ENCODE data around the gene LSM4. TPM values are rescaled to one million over a fixed set of nuclear protein-coding genes. Genes with fewer than 3 reads are reported as not detected.
"Not testable (repeated sequence)": the region's sequence is repeated elsewhere in the genome, so short reads cannot be mapped to it uniquely, and the experiment has no call there.

Gene LSM4
- total RNA-seq, 2 donors from 2014 or later, result 74.8 to 90.2 TPM

- no peaks in the 10 kb centered on the region for H3K9me3 ChIP-seq
- no peak for ATAC-seq (ENCODE audit: insufficient number of reproducible peaks, low FRiP score, low read depth)
Measured at GRCh38 chr19:18353378-18354005, 30.6 kb upstream of the LSM4 start.

DNA sequence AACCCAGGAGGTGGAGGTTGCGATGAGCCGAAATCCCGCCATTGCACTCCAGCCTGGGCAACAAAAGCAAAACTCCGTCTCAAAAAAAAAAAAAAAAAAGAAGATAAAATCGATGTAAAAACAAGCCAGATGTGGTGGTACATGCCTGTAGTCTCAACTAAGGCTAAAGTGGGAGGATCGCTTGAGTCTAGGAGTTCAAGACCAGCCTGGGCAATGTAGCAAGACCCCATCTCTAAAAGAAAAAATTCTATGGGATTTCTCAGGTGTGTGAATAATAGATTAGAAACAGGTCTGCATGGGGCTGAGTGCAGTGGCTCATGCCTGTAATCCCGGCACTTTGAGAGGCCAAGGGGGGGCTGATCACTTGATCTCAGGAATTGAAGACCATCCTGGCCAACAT lies 28.7 kb upstream of the LSM4 start:
- DNase-seq (ENCODE audit: low spot score) (no peak), ATAC-seq (ENCODE audit: insufficient number of reproducible peaks, low FRiP score, low read depth) (no peak)
- Histone ChIP-seq H3K4me3 (no peak overlapping the region), H3K9me3 (no peaks in the 10 kb centered on the region), H3K36me3 (no peaks in the 10 kb centered on the region), H3K4me1 (ENCODE audit: control insufficient read depth in 1 of 2, low read depth in 2 of 2) (peaks cover 0 to 8% of the 10 kb centered on the region in 2 donors), H3K27ac (no peak overlapping the region), H3K27me3 (replicated peaks; ENCODE audit: insufficient read depth) (no peaks in the 10 kb centered on the region)
- TF ChIP-seq, protein P1, sequence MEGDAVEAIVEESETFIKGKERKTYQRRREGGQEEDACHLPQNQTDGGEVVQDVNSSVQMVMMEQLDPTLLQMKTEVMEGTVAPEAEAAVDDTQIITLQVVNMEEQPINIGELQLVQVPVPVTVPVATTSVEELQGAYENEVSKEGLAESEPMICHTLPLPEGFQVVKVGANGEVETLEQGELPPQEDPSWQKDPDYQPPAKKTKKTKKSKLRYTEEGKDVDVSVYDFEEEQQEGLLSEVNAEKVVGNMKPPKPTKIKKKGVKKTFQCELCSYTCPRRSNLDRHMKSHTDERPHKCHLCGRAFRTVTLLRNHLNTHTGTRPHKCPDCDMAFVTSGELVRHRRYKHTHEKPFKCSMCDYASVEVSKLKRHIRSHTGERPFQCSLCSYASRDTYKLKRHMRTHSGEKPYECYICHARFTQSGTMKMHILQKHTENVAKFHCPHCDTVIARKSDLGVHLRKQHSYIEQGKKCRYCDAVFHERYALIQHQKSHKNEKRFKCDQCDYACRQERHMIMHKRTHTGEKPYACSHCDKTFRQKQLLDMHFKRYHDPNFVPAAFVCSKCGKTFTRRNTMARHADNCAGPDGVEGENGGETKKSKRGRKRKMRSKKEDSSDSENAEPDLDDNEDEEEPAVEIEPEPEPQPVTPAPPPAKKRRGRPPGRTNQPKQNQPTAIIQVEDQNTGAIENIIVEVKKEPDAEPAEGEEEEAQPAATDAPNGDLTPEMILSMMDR (IDR thresholded peaks at IDR 0.05), result no peak

More at GRCh38 chr19:18353378-18354005, 30.6 kb upstream of the LSM4 start:
- H3K27me3 ChIP-seq (replicated peaks; ENCODE audit: insufficient read depth), result no peaks in the 10 kb centered on the region
- H3K36me3 ChIP-seq, result peaks cover 15% of the 10 kb centered on the region
- no peak overlapping the region for H3K4me3 ChIP-seq
- no peak overlapping the region for H3K27ac ChIP-seq
- DNase-seq (ENCODE audit: low spot score), result no peak
- TF ChIP-seq, protein P1 (IDR thresholded peaks at IDR 0.05), result no peak
- peaks cover 0 to 14% of the 10 kb centered on the region in 2 donors for H3K4me1 ChIP-seq (ENCODE audit: control insufficient read depth in 1 of 2, low read depth in 2 of 2)

DNA sequence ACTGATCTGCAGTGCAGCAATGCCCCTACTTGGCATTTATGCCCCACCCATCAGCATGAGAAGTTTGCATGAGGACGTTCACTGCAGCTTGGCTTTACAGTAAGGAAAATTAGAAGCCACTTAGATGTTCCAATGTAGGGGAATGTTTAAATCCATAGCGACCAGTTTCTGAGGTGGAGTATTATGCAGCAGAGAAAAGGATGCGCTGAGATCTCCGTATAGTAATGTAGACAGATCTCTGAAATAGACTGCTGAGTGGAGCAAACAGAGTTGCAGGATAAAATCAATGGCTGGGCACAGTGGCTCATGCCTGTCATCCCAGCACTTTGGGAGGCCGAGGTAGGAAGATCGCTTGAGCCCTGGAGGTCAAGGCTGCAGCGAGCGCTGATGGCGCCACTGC lies 27.6 kb upstream of the LSM4 start:
- Histone ChIP-seq H3K4me1 (ENCODE audit: control insufficient read depth in 1 of 2, low read depth in 2 of 2) (no peaks in the 10 kb centered on the region), H3K27me3 (replicated peaks; ENCODE audit: insufficient read depth) (no peaks in the 10 kb centered on the region), H3K4me3 (no peak overlapping the region), H3K9me3 (no peaks in the 10 kb centered on the region), H3K36me3 (no peaks in the 10 kb centered on the region), H3K27ac (no peak overlapping the region)
- DNase-seq (ENCODE audit: low spot score) (no peak), ATAC-seq (ENCODE audit: insufficient number of reproducible peaks, low FRiP score, low read depth) (no peak)
- TF ChIP-seq, protein P1 (IDR thresholded peaks at IDR 0.05), result no peak

- no peaks in the 10 kb centered on the region for H3K36me3 ChIP-seq
- H3K9me3 ChIP-seq, result no peaks in the 10 kb centered on the region
- no peak for DNase-seq (ENCODE audit: low spot score)
- no peaks in the 10 kb centered on the region for H3K27me3 ChIP-seq (replicated peaks; ENCODE audit: insufficient read depth)
- TF ChIP-seq, protein P1 (IDR thresholded peaks at IDR 0.05), result peak; percentile 71
- no peaks in the 10 kb centered on the region for H3K4me1 ChIP-seq (ENCODE audit: control insufficient read depth in 1 of 2, low read depth in 2 of 2)
- H3K4me3 ChIP-seq, result no peak overlapping the region
- H3K27ac ChIP-seq, result no peak overlapping the region
- no peak for ATAC-seq (ENCODE audit: insufficient number of reproducible peaks, low FRiP score, low read depth)
Measured at GRCh38 chr19:18349524-18350128, 26.8 kb upstream of the LSM4 start.

DNA sequence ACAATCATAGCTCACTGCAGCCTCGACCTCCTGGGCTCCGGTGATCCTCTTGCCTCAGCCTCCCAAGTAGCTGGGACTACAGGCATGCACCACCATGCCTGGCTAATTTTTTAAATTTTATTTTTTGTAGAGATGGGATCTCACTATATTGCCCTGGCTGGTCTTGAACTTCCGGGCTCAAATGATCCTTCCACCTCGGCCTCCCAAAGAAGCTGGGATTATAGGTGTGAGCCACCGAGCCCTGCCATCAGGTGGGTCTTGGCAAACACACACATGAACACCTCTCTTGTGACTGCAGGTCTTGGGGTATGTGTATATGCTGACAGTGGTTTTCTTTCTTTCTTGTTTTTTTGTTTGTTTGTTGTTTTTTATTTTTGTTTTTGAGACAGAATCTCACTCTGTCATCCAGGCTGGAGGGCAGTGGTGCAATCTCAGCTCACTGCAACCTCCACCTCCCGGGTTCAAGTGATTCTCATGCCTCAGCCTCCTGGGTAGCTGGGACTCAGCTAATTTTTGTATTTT lies 26.0 kb upstream of the LSM4 start:
- not testable (repeated sequence) for DNase-seq (ENCODE audit: low spot score); H3K27ac ChIP-seq; H3K27me3 ChIP-seq (replicated peaks; ENCODE audit: insufficient read depth); H3K36me3 ChIP-seq; ATAC-seq (ENCODE audit: insufficient number of reproducible peaks, low FRiP score, low read depth); H3K9me3 ChIP-seq; H3K4me3 ChIP-seq; H3K4me1 ChIP-seq (ENCODE audit: control insufficient read depth in 1 of 2, low read depth in 2 of 2)
